H1 (cell line): ENCODE measurements around the gene CCSER2. TPM values are rescaled to one million over a fixed set of nuclear protein-coding genes. Genes with fewer than 3 reads are reported as not detected.

Experiments
- CTCF ChIA-PET: fragments of 300-600 bp; sonication (Branson Sonifier 250); formaldehyde crosslinking; loops from one replicate; lab custom pipeline; 2021; ENCODE audit not compliant: partially characterized antibody; lab: Charles Lee
- POLR2A ChIA-PET: fragments of 300-600 bp; sonication (Branson Sonifier 250); formaldehyde crosslinking; loops from one replicate; lab custom pipeline; 2021; ENCODE audit warnings: inconsistent platforms; ENCODE audit not compliant: partially characterized antibody; lab: Charles Lee
- DNase-seq, 2 experiments: peaks; one replicate each; pipeline versions ENCODE4 v3.0.0 to v3.0.0-alpha.2; 2010 to 2022; ENCODE audit warnings: low spot score in 2 of 2, low read depth in 1 of 2, mixed read lengths in 1 of 2
- FAIRE-seq: peaks from 2 replicates; lab custom pipeline; 2011; peaks lifted over from hg19 to GRCh38; lab: Jason Lieb, UNC
- H2AFZ ChIP-seq: 2 replicates; pipeline ENCODE4 v1.8.1; 2012; ENCODE audit warnings: low read length, inconsistent platforms
- H2AK5ac ChIP-seq: 2 replicates; pipeline ENCODE4 v1.6.1; 2013; ENCODE audit warnings: low read depth, low read length
- H2BK120ac ChIP-seq: replicated peaks from 2 replicates; pipeline ENCODE3; 2013; ENCODE audit warnings: low read depth, low read length, inconsistent platforms
- H2BK12ac ChIP-seq: 2 replicates; pipeline ENCODE4 v1.6.1; 2013; ENCODE audit warnings: low read depth, low read length
- H2BK15ac ChIP-seq: 2 replicates; pipeline ENCODE4 v1.6.1; 2013; ENCODE audit warnings: low read length
- H2BK20ac ChIP-seq: 2 replicates; pipeline ENCODE4 v1.6.1; 2013; ENCODE audit warnings: low read length
- H2BK5ac ChIP-seq: 2 replicates; pipeline ENCODE4 v1.6.1; 2013; ENCODE audit warnings: low read depth, low read length
- H3K14ac ChIP-seq: 2 replicates; pipeline ENCODE4 v1.6.1; 2013; ENCODE audit warnings: inconsistent platforms; ENCODE audit not compliant: insufficient read length
- H3K18ac ChIP-seq: 2 replicates; pipeline ENCODE4 v1.6.1; 2013; ENCODE audit warnings: low read length; ENCODE audit errors: extremely low read depth
- H3K23ac ChIP-seq: 2 replicates; pipeline ENCODE4 v1.6.1; 2013; ENCODE audit warnings: inconsistent platforms; ENCODE audit not compliant: insufficient read length
- H3K23me2 ChIP-seq: 2 replicates; pipeline ENCODE4 v1.6.1; 2013; ENCODE audit warnings: low read depth, low read length
- H3K27ac ChIP-seq: 2 replicates; pipeline ENCODE4 v1.6.1; 2011; ENCODE audit warnings: low read depth, low read length, inconsistent platforms
- H3K27me3 ChIP-seq, 4 experiments: replicated peaks in 1 of 4; 1 replicate in 1 of 4; 2 replicates in 3 of 4; pipeline versions ENCODE4 v1.6.1 to v1.8.1; 2011 to 2013; ENCODE audit warnings: low read length in 3 of 4, mild to moderate bottlenecking in 3 of 4, inconsistent platforms in 2 of 4, mixed read lengths in 2 of 4, moderate library complexity in 1 of 4; ENCODE audit not compliant: control insufficient read depth in 3 of 4, insufficient read depth in 3 of 4; ENCODE audit errors: extremely low read depth in 1 of 4
- H3K36me3 ChIP-seq, 4 experiments: 2 replicates each; pipeline versions ENCODE4 v1.6.1 to v1.8.1; 2011 to 2013; ENCODE audit warnings: mild to moderate bottlenecking in 4 of 4, low read length in 3 of 4, moderate library complexity in 2 of 4, control low read depth in 1 of 4, inconsistent platforms in 1 of 4; ENCODE audit not compliant: insufficient read depth in 4 of 4, control insufficient read depth in 2 of 4
- H3K4ac ChIP-seq: replicated peaks from 2 replicates; pipeline ENCODE3; 2013; ENCODE audit warnings: low read length, low read depth, mixed read lengths, inconsistent platforms; ENCODE audit not compliant: insufficient read length
- H3K4me1 ChIP-seq, 4 experiments: replicated peaks in 1 of 4; 1 replicate in 1 of 4; 2 replicates in 3 of 4; pipeline versions ENCODE4 v1.6.1 to v1.8.1; 2011 to 2013; ENCODE audit warnings: low read length in 3 of 4, inconsistent platforms in 2 of 4, mixed read lengths in 1 of 4; ENCODE audit not compliant: insufficient read depth in 4 of 4, control insufficient read depth in 3 of 4
- H3K4me2 ChIP-seq, 2 experiments: 2 replicates each; pipeline versions ENCODE4 v1.6.1 to v1.8.1; 2011 to 2013; ENCODE audit warnings: low read depth in 2 of 2, low read length in 2 of 2, control low read depth in 1 of 2, inconsistent platforms in 1 of 2, mild to moderate bottlenecking in 1 of 2; ENCODE audit not compliant: insufficient read depth in 1 of 2
- H3K4me3 ChIP-seq, 4 experiments: fragments of 200-600, 300-600 bp in 1 of 4; sonication (generic), shearing (Covaris generic), sonication (Bioruptor Twin) in 1 of 4; 2 replicates each; pipeline versions ENCODE4 v1.5.1 to v1.8.1; 2011 to 2016; ENCODE audit warnings: low read length in 4 of 4, low read depth in 3 of 4, control low read depth in 2 of 4, inconsistent platforms in 2 of 4, mild to moderate bottlenecking in 2 of 4, mixed read lengths in 1 of 4, moderate library complexity in 1 of 4; ENCODE audit not compliant: insufficient read depth in 2 of 4; ENCODE audit errors: extremely low read depth in 1 of 4
- H3K56ac ChIP-seq: replicated peaks from 2 replicates; pipeline ENCODE3; 2013; ENCODE audit warnings: low read depth, mild to moderate bottlenecking, mixed read lengths, low read length, inconsistent platforms; ENCODE audit not compliant: insufficient read length
- H3K79me1 ChIP-seq: 2 replicates; pipeline ENCODE4 v1.6.1; 2013; ENCODE audit warnings: low read depth, low read length, control low read depth
- H3K79me2 ChIP-seq, 2 experiments: 2 replicates each; pipeline versions ENCODE4 v1.6.1 to v1.8.1; 2012 to 2013; ENCODE audit warnings: low read length in 2 of 2, mild to moderate bottlenecking in 2 of 2, inconsistent platforms in 1 of 2; ENCODE audit not compliant: insufficient read depth in 2 of 2, control insufficient read depth in 1 of 2
- H3K9ac ChIP-seq, 4 experiments: replicated peaks in 1 of 4; 1 replicate in 1 of 4; 2 replicates in 3 of 4; pipeline versions ENCODE4 v1.6.1 to v1.8.1; 2011 to 2013; ENCODE audit warnings: low read depth in 3 of 4, low read length in 3 of 4, control low read depth in 2 of 4, mild to moderate bottlenecking in 2 of 4, moderate library complexity in 2 of 4, inconsistent platforms in 1 of 4; ENCODE audit errors: extremely low read depth in 1 of 4
- H3K9me3 ChIP-seq, 2 experiments: 2 replicates each; pipeline versions ENCODE4 v1.6.1 to v1.8.1; 2012 to 2013; ENCODE audit warnings: mild to moderate bottlenecking in 2 of 2, moderate library complexity in 2 of 2, control low read depth in 1 of 2, inconsistent platforms in 1 of 2, low read depth in 1 of 2, low read length in 1 of 2, mixed read lengths in 1 of 2; ENCODE audit not compliant: insufficient read depth in 2 of 2
- H4K20me1 ChIP-seq, 2 experiments: replicated peaks in 1 of 2; 2 replicates each; pipeline versions ENCODE3 to v1.8.1; 2011 to 2013; ENCODE audit warnings: inconsistent platforms in 2 of 2, low read length in 2 of 2, mild to moderate bottlenecking in 1 of 2; ENCODE audit not compliant: insufficient read depth in 2 of 2, control insufficient read depth in 1 of 2
- H4K5ac ChIP-seq: 2 replicates; pipeline ENCODE4 v1.6.1; 2013; ENCODE audit warnings: low read length, low read depth, mixed read lengths, inconsistent platforms; ENCODE audit not compliant: insufficient read length
- H4K8ac ChIP-seq: 2 replicates; pipeline ENCODE4 v1.8.0; 2013; ENCODE audit warnings: mild to moderate bottlenecking, moderate library complexity, low read length, inconsistent platforms; ENCODE audit not compliant: insufficient read depth; ENCODE audit errors: extremely low read depth
- H4K91ac ChIP-seq: replicated peaks from 2 replicates; pipeline ENCODE3; 2013; ENCODE audit warnings: low read length, mixed read lengths, inconsistent platforms; ENCODE audit not compliant: insufficient read length
- CHD1 ChIP-seq: IDR thresholded peaks from 2 replicates; pipeline ENCODE4 v1.6.1; 2012; ENCODE audit warnings: low read depth, low read length, improper control_type of control experiment
- CTBP2 ChIP-seq: IDR thresholded peaks from 2 replicates; pipeline ENCODE4 v1.7.0; 2011; ENCODE audit warnings: borderline replicate concordance, mild to moderate bottlenecking, moderate library complexity, mixed read lengths, low read length; ENCODE audit not compliant: insufficient read depth, insufficient read length
- WGBS, 2 experiments: shearing (Covaris generic) in 1 of 2; methylation state at CpG; one replicate each; pipeline versions ENCODE4 v1.1.6 to v1.1.7; 2013 to 2015; ENCODE audit warnings: low lambda C conversion rate in 2 of 2, mixed read lengths in 2 of 2, inconsistent platforms in 1 of 2, low coverage in 1 of 2, missing lambda C conversion rate in 1 of 2; ENCODE audit not compliant: insufficient replicate concordance in 2 of 2, insufficient coverage in 1 of 2, insufficient read length in 1 of 2; ENCODE audit errors: extremely low coverage in 1 of 2, missing lambda C conversion rate in 1 of 2; 5-methylcytosine and 5-hydroxymethylcytosine counted together
- polyA plus RNA-seq, 7 experiments: library from polyadenylated mRNA; depleted of rRNA in 3 of 7; stranded (reverse) in 5 of 7; unstranded in 2 of 7; fragments of >200 nt in 5 of 7; fragments of 200-250 nt in 2 of 7; gene quantifications; 1 replicate in 5 of 7; 2 replicates in 1 of 7; 4 replicates in 1 of 7; pipeline versions ENCODE4 v1.2.1 to v1.2.3, GENCODE V29; 2011 to 2013; ENCODE audit warnings: missing spikeins in 2 of 7, mixed read lengths in 2 of 7
- total RNA-seq: library from RNA; stranded (reverse); fragmentation: NEBNext Ultra II Directional; extraction: Animal tissue kit (Norgen Biotek cat#: 25700); gene quantifications from 2 replicates; pipeline ENCODE4 v1.2.1, GENCODE V29; 2021

CCSER2 gene
- total and polyA plus RNA-seq, 2 of the 8 experiments (the other 6 are each of a cell fraction or from before 2014, with no cell fraction given) = 6.9 to 30.5 TPM

- Histone ChIP-seq H2BK15ac (no peak overlapping the region), H4K20me1 (no peaks in the 10 kb centered on the region), H3K4ac (no peak overlapping the region), H2BK5ac (no peak overlapping the region), H3K18ac (no peak overlapping the region), H3K27me3 (no peaks in the 10 kb centered on the region), H3K27ac (no peak overlapping the region), H3K23ac (no peak overlapping the region), H3K4me2 (no peak overlapping the region), H3K56ac (no peak overlapping the region), H3K79me2 (no peaks in the 10 kb centered on the region), H4K5ac (no peak overlapping the region), H3K9me3 (no peaks in the 10 kb centered on the region), H3K4me3 (no peak overlapping the region), H4K8ac (no peak overlapping the region), H2BK12ac (no peak overlapping the region), H3K79me1 (no peaks in the 10 kb centered on the region), H3K4me1 (peaks cover 0 to 7% (median 5%) of the 10 kb centered on the region in 4 experiments; a peak in 4 of 7 replicates), H2BK20ac (no peak overlapping the region), H3K14ac (no peak overlapping the region), H3K23me2 (no peaks in the 10 kb centered on the region), H3K36me3 (peaks cover 0 to 8% (median 3%) of the 10 kb centered on the region in 4 experiments; a peak in 3 of 8 replicates), H2AK5ac (no peak overlapping the region), H3K9ac (no peak overlapping the region), H2AFZ (no peak overlapping the region), H2BK120ac (no peak overlapping the region), H4K91ac (no peak overlapping the region)
- DNase-seq (no peak), FAIRE-seq (no peak)
- no peak for TF ChIP-seq CTBP2
- TF ChIP-seq CHD1 = no peak
- 89% methylated on average over 4 of the region's 4 CpGs; no CpG with 5 or more reads in 1 of the 2 experiments for WGBS, 2 experiments
- ChIA-PET POLR2A (no interaction called here), CTCF (interaction anchor here (0.6 to 1.2 kb wide), 4 partner anchors 18 to 250 kb away, joined by 3 read pairs; no protein-coding TSS in a partner anchor)
Measured at GRCh38 chr10:84517554-84517953, 189.2 kb downstream of the CCSER2 start.
